Measurements from ENCODE around the gene IL3.
A peak's percentile ranks its signal among the peaks of the same experiment; 100 is the strongest.

Gene IL3

DNA sequence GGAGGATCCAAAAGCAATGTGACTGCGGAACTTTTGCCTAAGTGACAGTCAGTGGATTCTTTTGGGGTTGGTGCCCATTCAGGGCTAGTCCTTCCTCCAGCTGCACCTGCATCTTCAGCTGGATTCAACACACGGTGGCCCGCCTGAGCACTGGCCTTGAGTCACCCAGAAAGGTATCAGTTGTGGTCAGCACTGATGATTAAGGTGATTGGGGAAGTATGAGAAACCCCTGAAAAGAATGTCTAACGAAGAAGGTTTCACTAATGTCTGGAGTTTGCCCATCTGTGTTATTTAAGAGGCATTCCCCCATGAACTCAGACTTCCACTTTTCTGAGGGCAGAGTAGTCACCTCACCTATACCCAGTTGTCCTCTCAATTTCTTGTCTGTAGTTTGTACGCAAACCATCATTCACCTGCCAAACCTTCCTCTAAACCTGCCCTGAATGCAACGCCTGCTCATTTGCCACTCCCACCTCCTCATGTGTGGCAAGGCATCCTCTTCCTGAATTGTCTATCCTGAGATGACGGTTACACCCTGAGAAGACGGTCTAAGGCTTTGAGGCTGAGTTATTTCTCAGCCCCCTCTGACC, 40.3 kb downstream of the IL3 start:
- TF ChIP-seq, protein P1, sequence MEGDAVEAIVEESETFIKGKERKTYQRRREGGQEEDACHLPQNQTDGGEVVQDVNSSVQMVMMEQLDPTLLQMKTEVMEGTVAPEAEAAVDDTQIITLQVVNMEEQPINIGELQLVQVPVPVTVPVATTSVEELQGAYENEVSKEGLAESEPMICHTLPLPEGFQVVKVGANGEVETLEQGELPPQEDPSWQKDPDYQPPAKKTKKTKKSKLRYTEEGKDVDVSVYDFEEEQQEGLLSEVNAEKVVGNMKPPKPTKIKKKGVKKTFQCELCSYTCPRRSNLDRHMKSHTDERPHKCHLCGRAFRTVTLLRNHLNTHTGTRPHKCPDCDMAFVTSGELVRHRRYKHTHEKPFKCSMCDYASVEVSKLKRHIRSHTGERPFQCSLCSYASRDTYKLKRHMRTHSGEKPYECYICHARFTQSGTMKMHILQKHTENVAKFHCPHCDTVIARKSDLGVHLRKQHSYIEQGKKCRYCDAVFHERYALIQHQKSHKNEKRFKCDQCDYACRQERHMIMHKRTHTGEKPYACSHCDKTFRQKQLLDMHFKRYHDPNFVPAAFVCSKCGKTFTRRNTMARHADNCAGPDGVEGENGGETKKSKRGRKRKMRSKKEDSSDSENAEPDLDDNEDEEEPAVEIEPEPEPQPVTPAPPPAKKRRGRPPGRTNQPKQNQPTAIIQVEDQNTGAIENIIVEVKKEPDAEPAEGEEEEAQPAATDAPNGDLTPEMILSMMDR (IDR thresholded peaks at IDR 0.05): no peak
- no peak overlapping the region for H3K27ac ChIP-seq
- no peak for DNase-seq (ENCODE audit: low spot score)
- no peak overlapping the region for H3K4me3 ChIP-seq

DNA sequence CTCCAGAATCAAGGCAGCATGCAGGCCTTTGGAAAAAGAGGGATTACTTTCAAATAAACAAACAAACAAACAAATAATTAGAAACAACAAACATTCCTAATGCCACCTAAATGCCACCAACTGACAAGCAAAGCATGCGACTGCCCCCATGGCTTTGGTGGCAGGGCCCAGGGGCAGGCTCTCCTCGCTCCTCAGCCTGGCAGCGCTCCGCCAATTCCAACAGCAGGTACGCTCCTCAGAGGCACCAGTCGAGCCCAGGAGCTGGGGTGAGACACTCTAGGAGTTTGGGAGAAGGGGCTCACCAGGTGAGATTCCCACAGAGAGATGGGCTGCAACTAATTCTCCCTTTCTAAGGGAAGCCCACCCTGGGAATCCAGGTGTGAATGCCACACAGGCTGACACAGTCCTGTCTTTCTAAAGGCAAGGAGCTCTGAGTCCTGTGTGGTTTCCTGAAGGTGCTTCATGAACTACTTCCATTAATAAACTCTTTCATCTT, 41.0 kb downstream of the IL3 start:
- Histone ChIP-seq H3K4me3 (no peak overlapping the region), H3K27ac (no peak overlapping the region)
- TF ChIP-seq, protein P1 (IDR thresholded peaks at IDR 0.05): no peak
- no peak for DNase-seq (ENCODE audit: low spot score)

DNA sequence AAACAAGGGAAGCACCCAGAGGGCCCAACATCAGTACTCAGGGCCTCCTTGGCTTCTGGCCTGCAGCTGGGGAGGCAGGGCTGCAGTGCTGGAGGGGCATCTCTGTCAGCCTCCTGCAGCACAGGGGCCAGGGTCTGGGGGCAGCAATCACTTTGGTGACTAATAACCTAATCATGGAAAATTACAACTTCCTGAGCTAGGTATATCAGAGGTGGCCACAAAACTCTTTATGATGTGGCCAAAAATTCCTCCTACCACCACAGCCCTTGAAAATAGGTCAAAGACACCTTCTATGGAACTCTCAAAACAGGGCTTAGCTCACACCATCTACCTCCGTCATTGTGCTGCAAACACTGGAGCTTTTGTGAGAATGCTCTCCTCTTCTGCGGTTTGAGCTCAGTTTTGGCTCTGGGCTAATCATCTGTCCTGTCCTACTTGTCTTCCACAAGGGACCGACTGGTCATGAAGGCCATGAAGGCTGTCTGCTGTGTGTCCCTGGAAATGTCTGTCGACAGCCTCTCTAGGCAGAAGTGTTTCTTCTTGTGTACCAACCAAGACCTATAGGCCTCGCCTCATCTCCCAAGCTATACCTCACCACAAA, 41.7 kb downstream of the IL3 start:
- DNase-seq (ENCODE audit: low spot score): no peak
- TF ChIP-seq, protein P1 (IDR thresholded peaks at IDR 0.05): no peak
- H3K27ac ChIP-seq: no peak overlapping the region
- no peak overlapping the region for H3K4me3 ChIP-seq

DNA sequence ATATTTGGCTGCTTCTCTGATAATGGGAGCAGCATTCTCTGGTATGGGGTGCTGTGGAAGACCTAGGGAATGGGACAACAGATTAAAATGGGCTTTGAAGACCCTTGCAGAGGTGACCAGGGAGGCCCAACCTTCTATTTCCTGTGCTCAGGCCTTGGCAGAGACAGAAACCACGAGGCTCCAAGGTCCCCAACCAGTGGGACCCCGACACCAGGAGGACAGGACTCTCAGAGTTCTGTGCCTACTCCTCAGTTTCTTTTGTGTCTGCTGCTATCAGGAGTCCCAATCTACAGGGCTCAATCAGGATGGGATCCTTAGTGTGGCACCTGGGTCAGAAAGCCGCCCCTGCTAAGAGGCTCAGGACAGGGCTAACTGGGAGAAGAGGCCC, 42.5 kb downstream of the IL3 start:
- Histone ChIP-seq H3K27ac (peak overlapping the region; percentile 29 to 73), H3K4me3 (no peak overlapping the region)
- DNase-seq (ENCODE audit: low spot score): no peak
- TF ChIP-seq, protein P1 (IDR thresholded peaks at IDR 0.05): no peak

DNA sequence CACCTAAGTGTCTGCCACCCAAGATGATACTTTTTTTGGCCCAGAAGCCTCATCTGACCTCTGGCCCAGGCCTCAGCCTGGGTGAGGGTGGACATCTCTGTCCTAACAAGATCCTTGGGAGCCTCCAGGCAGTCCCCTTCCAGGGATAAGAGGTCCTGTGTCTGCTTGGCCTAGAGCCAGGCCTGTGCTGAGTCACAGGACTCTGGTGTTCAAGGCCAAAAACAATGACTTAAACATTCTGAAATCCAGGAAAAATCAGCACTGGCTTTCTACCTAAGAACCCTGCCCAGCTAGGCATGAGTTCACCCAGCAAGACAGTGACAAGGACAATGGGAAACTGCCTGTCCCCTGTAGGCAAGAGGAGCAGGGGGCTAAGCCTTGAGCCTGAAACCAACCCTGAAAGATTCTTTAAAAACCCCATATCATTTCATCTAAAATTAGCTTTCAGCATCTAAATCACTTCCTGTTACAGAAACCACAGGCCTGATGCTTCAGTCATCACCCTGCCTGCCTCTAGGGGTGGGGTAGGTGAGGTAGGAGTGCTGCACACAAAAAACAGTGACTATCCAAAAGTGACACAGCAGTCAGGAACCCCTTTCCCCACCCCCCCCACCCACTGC, 43.0 kb downstream of the IL3 start:
- TF ChIP-seq, protein P1 (IDR thresholded peaks at IDR 0.05): no peak
- DNase-seq (ENCODE audit: low spot score): peak; percentile 86
- peak overlapping the region; percentile 39 to 73 for H3K27ac ChIP-seq
- H3K4me3 ChIP-seq: no peak overlapping the region

DNA sequence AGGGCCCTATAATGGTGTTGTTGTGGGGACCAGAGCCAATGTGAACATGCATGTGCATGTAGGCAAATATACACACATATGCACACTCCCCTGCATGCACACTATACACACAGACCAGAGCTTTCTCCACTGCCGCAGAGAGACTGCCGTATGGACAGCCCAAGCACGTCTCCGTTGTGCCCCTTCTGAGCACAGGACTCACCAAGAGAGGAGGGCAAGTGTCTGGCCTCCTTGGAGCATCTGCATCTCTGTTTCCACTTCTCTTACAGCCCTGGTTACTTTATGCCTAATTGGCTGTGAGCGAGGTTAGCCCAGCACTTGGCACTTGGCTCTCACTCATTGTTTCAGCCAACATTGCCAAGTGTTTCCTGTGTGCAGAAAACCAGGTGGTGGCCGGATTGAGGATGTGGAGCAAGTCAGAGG, 43.5 kb downstream of the IL3 start:
- H3K27ac ChIP-seq: peak overlapping the region in 1 of 2 donors; percentile 73
- TF ChIP-seq, protein P1 (IDR thresholded peaks at IDR 0.05): no peak
- no peak for DNase-seq (ENCODE audit: low spot score)
- H3K4me3 ChIP-seq: no peak overlapping the region

DNA sequence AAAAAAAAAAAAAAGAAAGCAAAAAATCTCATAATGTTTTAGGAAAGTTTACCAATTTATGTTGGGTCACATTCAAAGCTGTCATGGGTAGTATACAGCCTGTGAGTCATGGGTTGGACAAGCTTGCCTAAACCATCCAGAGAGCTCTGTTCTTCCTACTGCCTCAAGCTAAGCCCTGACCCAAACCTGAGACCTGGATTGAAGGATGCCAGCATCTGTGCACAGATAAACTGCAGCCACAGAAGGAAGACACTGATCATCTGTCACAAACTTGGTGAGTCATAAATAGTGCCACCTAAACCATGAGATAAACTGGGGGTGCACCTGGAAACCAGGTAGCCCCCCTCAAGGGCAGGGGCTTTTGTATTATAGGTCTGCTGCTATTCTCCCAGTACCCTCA, 44.1 kb downstream of the IL3 start:
- no peak overlapping the region for H3K27ac ChIP-seq
- no peak for DNase-seq (ENCODE audit: low spot score)

More for the DNA sequence above, 44.1 kb downstream of the IL3 start:
- no peak overlapping the region for H3K4me3 ChIP-seq
- TF ChIP-seq, protein P1 (IDR thresholded peaks at IDR 0.05): no peak
